Measurements from ENCODE around the gene TAS2R40.
A peak's percentile ranks its signal among the peaks of the same experiment; 100 is the strongest.

The TAS2R40 gene

DNA sequence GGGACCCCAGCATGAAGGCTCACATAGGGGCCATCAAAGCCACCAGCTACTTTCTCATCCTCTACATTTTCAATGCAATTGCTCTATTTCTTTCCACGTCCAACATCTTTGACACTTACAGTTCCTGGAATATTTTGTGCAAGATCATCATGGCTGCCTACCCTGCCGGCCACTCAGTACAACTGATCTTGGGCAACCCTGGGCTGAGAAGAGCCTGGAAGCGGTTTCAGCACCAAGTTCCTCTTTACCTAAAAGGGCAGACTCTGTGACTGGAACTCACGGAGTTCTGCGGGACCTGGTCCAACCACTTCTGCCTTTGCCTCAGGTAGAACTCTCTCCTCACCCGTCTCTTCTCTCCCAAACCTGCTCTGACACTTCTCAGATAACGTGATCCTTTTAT lies 945 bp downstream of the TAS2R40 start:
- H3K4me3 ChIP-seq (ENCODE audit: insufficient read length, low read depth), result no peak overlapping the region
- no peaks in the 10 kb centered on the region for H3K36me3 ChIP-seq (ENCODE audit: insufficient read depth, insufficient read length, low read length)
- H3K4me1 ChIP-seq (ENCODE audit: insufficient read depth, insufficient read length), result no peaks in the 10 kb centered on the region
- H3K9ac ChIP-seq (ENCODE audit: insufficient read length, low read depth), result no peak overlapping the region
- TF ChIP-seq YY1 (IDR thresholded peaks at IDR 0.05; ENCODE audit: insufficient read depth, insufficient read length) (no peak), SUZ12 (IDR thresholded peaks at IDR 0.05; ENCODE audit: extremely low read depth, insufficient read depth, insufficient read length) (no peak), ZNF274 (IDR thresholded peaks at IDR 0.05; ENCODE audit: low read depth, low read length) (no peak)
- DNase-seq (ENCODE audit: low read depth, low spot score), result no peak
- H3K27me3 ChIP-seq (ENCODE audit: insufficient read depth, insufficient read length), result no peaks in the 10 kb centered on the region
- no peaks in the 10 kb centered on the region for H3K9me3 ChIP-seq (ENCODE audit: insufficient read depth, low read length)

DNA sequence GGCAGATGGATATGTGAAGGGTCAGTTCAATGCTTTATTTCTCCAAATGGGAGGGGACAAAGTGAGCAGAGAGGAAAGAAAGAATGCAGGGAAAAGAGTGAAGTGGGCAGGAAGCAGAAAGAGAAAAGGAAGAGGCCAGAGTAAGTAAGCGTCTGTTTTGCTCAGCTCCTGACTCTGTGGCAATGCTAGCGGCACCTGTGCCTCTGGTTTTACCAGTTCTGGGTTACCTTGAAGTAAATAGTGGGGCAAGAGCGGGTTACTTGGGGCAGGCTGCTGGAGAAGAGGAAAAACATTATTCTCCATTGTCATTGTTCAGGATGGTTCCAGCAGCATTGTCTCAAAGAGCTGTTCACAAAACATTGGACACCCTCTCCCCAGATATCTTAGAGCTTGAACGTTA lies 1.9 kb downstream of the TAS2R40 start:
- DNase-seq (ENCODE audit: low read depth, low spot score), result no peak
- Histone ChIP-seq H3K9ac (ENCODE audit: insufficient read length, low read depth) (no peak overlapping the region), H3K36me3 (ENCODE audit: insufficient read depth, insufficient read length, low read length) (no peaks in the 10 kb centered on the region), H3K27me3 (ENCODE audit: insufficient read depth, insufficient read length) (no peaks in the 10 kb centered on the region), H3K4me1 (ENCODE audit: insufficient read depth, insufficient read length) (no peaks in the 10 kb centered on the region), H3K4me3 (ENCODE audit: insufficient read length, low read depth) (no peak overlapping the region), H3K9me3 (ENCODE audit: insufficient read depth, low read length) (no peaks in the 10 kb centered on the region)
- no peak for TF ChIP-seq SUZ12 (IDR thresholded peaks at IDR 0.05; ENCODE audit: extremely low read depth, insufficient read depth, insufficient read length)
- TF ChIP-seq YY1 (IDR thresholded peaks at IDR 0.05; ENCODE audit: insufficient read depth, insufficient read length), result no peak
- no peak for TF ChIP-seq ZNF274 (IDR thresholded peaks at IDR 0.05; ENCODE audit: low read depth, low read length)

DNA sequence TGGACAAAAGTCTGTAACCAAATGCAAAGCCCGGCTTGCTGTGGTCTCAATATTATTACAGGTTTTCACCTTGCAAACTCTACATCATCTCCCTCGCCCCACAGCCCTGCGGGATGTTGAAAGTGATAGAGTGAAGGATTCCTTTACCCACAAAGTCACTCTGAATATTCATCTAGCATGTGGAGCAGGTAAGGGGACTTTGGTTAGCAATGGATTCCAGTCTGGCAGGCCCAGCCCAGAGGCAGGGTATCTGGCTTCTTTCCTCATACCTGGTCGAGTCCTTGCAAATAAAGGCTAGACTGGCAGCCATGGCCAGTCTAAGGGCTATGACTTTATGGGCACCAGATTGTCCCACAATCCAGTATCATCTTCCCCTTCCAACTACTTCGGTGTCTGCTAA lies 3.2 kb downstream of the TAS2R40 start:
- no peaks in the 10 kb centered on the region for H3K27me3 ChIP-seq (ENCODE audit: insufficient read depth, insufficient read length)
- TF ChIP-seq SUZ12 (IDR thresholded peaks at IDR 0.05; ENCODE audit: extremely low read depth, insufficient read depth, insufficient read length), result no peak
- TF ChIP-seq YY1 (IDR thresholded peaks at IDR 0.05; ENCODE audit: insufficient read depth, insufficient read length), result no peak
- no peak for TF ChIP-seq ZNF274 (IDR thresholded peaks at IDR 0.05; ENCODE audit: low read depth, low read length)
- no peaks in the 10 kb centered on the region for H3K9me3 ChIP-seq (ENCODE audit: insufficient read depth, low read length)
- no peak overlapping the region for H3K9ac ChIP-seq (ENCODE audit: insufficient read length, low read depth)
- no peak for DNase-seq (ENCODE audit: low read depth, low spot score)
- H3K4me3 ChIP-seq (ENCODE audit: insufficient read length, low read depth), result no peak overlapping the region
- no peaks in the 10 kb centered on the region for H3K36me3 ChIP-seq (ENCODE audit: insufficient read depth, insufficient read length, low read length)
- no peaks in the 10 kb centered on the region for H3K4me1 ChIP-seq (ENCODE audit: insufficient read depth, insufficient read length)

DNA sequence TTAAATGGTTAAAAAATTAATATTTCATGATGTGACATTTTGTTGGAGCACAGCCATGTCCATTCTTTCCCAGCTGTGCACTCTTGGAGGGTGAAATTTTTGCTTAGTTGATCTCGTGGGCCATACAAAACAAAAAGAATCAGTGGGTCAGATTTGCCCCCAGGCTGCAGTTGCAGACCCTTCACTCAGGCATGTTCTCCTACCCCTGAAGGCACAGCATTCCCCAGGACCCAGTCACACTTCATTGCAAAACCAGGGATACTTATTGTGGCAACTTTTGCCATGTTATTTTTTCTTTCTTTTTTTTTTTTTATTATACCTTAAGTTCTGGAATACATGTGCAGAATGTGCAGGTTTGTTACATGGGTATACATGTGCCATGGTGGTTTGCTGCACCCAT lies 6.0 kb downstream of the TAS2R40 start:
- Histone ChIP-seq H3K4me3 (ENCODE audit: insufficient read length, low read depth) (no peak overlapping the region), H3K27me3 (ENCODE audit: insufficient read depth, insufficient read length) (no peaks in the 10 kb centered on the region), H3K36me3 (ENCODE audit: insufficient read depth, insufficient read length, low read length) (no peaks in the 10 kb centered on the region), H3K4me1 (ENCODE audit: insufficient read depth, insufficient read length) (no peaks in the 10 kb centered on the region), H3K9ac (ENCODE audit: insufficient read length, low read depth) (no peak overlapping the region), H3K9me3 (ENCODE audit: insufficient read depth, low read length) (no peaks in the 10 kb centered on the region)
- TF ChIP-seq SUZ12 (IDR thresholded peaks at IDR 0.05; ENCODE audit: extremely low read depth, insufficient read depth, insufficient read length), result no peak
- no peak for DNase-seq (ENCODE audit: low read depth, low spot score)

DNA sequence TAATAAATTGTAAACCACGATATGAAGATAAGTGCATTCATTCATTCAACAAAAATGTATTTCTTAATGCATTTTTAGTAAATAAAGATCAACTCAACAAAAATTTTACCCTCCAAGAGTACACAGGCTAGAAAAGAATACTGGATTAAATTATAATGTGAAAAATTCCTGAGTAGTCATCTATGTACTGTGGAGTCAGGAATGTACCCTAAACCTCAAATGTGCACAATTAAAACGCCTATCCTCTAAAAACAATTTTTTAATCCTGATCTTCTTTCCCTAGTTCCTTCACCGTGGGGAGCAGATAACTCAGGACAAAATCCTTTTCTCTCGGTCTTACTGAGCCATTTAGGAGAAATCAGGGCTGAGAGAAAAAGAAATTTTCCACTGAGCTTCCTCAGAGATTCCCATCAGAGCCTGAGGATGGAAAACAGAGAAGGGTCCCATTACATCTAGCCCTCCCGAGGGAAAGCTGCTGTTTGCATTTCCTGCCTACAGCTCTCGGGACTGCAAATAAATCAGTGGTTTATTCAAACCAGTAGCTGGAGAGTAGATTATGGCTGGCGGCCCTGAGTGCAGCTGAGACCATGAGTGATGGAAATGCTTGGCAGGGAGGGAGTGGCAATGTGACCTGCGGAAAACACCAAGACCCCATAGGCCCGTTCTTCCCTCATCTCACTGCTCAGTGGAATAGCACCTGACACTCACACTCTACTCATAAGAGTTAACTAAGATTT lies 7.4 kb downstream of the TAS2R40 start:
- DNase-seq (ENCODE audit: low read depth, low spot score), result peak; percentile 18
- H3K9me3 ChIP-seq (ENCODE audit: insufficient read depth, low read length), result no peaks in the 10 kb centered on the region
- no peak for TF ChIP-seq SUZ12 (IDR thresholded peaks at IDR 0.05; ENCODE audit: extremely low read depth, insufficient read depth, insufficient read length)
- TF ChIP-seq YY1 (IDR thresholded peaks at IDR 0.05; ENCODE audit: insufficient read depth, insufficient read length), result no peak
- no peak for TF ChIP-seq ZNF274 (IDR thresholded peaks at IDR 0.05; ENCODE audit: low read depth, low read length)
- no peak overlapping the region for H3K4me3 ChIP-seq (ENCODE audit: insufficient read length, low read depth)
- no peak overlapping the region for H3K9ac ChIP-seq (ENCODE audit: insufficient read length, low read depth)
- H3K4me1 ChIP-seq (ENCODE audit: insufficient read depth, insufficient read length), result no peaks in the 10 kb centered on the region
- H3K27me3 ChIP-seq (ENCODE audit: insufficient read depth, insufficient read length), result no peaks in the 10 kb centered on the region
- H3K36me3 ChIP-seq (ENCODE audit: insufficient read depth, insufficient read length, low read length), result no peaks in the 10 kb centered on the region

DNA sequence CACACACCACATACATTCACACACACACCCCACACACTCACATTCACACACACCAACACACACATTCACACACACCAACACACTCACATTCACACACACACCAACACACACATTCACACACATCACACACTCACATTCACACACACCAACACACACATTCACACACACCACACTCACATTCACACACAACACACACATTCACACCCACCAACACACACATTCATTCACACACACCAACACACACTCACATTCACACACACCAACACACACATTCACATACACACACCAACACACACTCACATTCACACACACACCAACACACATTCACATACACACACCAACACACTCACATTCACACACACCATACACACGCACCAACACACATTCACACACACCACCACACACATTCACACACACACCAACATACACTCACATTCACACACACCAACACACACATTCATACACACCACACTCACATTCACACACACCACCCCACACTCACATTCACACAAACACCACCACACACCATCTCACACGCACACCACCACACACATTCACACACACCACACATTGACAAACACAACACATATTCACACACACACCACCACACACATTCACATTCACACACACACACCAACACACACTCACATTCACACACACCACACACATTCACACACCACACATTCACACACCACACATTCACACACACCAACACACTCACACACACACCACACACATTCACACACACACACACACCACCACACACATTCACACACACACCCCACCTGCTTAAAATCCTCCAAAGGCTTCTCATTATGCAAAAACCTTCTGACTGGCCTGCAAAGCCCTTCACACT lies 9.0 kb downstream of the TAS2R40 start:
- no peak overlapping the region for H3K9ac ChIP-seq (ENCODE audit: insufficient read length, low read depth)
- no peak overlapping the region for H3K4me3 ChIP-seq (ENCODE audit: insufficient read length, low read depth)
- H3K27me3 ChIP-seq (ENCODE audit: insufficient read depth, insufficient read length), result no peaks in the 10 kb centered on the region
- H3K4me1 ChIP-seq (ENCODE audit: insufficient read depth, insufficient read length), result no peaks in the 10 kb centered on the region
- H3K36me3 ChIP-seq (ENCODE audit: insufficient read depth, insufficient read length, low read length), result no peaks in the 10 kb centered on the region
- TF ChIP-seq YY1 (IDR thresholded peaks at IDR 0.05; ENCODE audit: insufficient read depth, insufficient read length) (no peak), SUZ12 (IDR thresholded peaks at IDR 0.05; ENCODE audit: extremely low read depth, insufficient read depth, insufficient read length) (no peak), ZNF274 (IDR thresholded peaks at IDR 0.05; ENCODE audit: low read depth, low read length) (no peak)
- peaks cover 5% of the 10 kb centered on the region for H3K9me3 ChIP-seq (ENCODE audit: insufficient read depth, low read length)
- DNase-seq (ENCODE audit: low read depth, low spot score), result no peak

DNA sequence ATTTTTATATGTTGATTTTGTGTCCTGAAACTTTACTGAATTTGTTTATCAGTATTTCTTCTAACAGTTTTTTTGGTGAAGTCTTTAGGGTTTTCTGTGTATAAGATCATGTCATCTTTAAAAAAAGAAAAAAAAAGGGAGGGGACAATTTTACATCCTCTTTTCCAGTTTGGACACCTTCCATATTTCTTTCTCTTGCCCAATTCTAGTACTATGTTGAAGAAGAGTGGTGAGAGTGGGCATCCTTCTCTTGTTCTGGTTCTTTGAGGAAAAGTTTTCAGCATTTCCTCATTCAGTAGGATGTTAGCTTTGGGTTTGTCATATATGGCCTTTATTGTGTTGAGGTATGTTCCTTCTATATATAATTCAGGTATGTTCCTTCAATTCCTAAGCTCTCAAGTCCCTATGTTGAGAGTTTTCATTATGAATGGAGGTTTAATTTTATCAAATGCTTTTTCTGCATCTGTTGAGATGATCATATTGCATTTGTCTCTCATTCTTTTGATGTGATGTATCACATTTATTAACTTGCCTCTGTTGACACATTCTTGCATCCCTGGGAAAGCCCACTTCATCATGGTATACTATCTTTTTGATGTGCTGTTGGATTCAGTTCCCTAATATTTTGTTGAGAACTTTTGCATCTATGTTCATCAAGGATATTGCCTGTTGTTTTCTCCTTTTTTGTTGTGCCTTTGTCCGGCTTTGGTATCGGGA lies 12.1 kb downstream of the TAS2R40 start:
- no peak for DNase-seq (ENCODE audit: low read depth, low spot score)
- H3K4me1 ChIP-seq (ENCODE audit: insufficient read depth, insufficient read length), result no peaks in the 10 kb centered on the region
- no peaks in the 10 kb centered on the region for H3K27me3 ChIP-seq (ENCODE audit: insufficient read depth, insufficient read length)
- no peak overlapping the region for H3K9ac ChIP-seq (ENCODE audit: insufficient read length, low read depth)
- TF ChIP-seq ZNF274 (IDR thresholded peaks at IDR 0.05; ENCODE audit: low read depth, low read length), result no peak
- TF ChIP-seq SUZ12 (IDR thresholded peaks at IDR 0.05; ENCODE audit: extremely low read depth, insufficient read depth, insufficient read length), result no peak
- no peak for TF ChIP-seq YY1 (IDR thresholded peaks at IDR 0.05; ENCODE audit: insufficient read depth, insufficient read length)
- H3K36me3 ChIP-seq (ENCODE audit: insufficient read depth, insufficient read length, low read length), result no peaks in the 10 kb centered on the region
- H3K4me3 ChIP-seq (ENCODE audit: insufficient read length, low read depth), result no peak overlapping the region
- H3K9me3 ChIP-seq (ENCODE audit: insufficient read depth, low read length), result peaks cover 25% of the 10 kb centered on the region

All from NT2/D1 (cell line).